ENCODE data around the gene HADHA.
A peak's percentile ranks its signal among the peaks of the same experiment; 100 is the strongest.

HADHA gene

GRCh38 chr2:26244309-26245230 lies at the start of gene HADHA, which contains the start of gene HADHB:
Gene HADHA (minus strand): TSS chr2:26244632. CDS start chr2:26244596, 36 bp downstream.
Gene HADHB (plus strand): TSS chr2:26244939. CDS start chr2:26254255, 9,316 bp downstream.
- peak; percentile 38 to 89 for DNase-seq (ENCODE audit: low read depth in 1 of 2, low spot score in 1 of 2)
- TF ChIP-seq JUND (IDR thresholded peaks at IDR 0.05; ENCODE audit: low read depth): no peak
- in situ Hi-C loops (cut with HindIII; ENCODE audit: low pct_unique_long_range_greater_than_20kb, low sequenced_read_pairs): no loop called here

GRCh38 chr2:26292646-26293045 lies 48.2 kb upstream of the HADHA start:
- DNase-seq (ENCODE audit: low read depth in 1 of 2, low spot score in 1 of 2): no peak
- TF ChIP-seq JUND (IDR thresholded peaks at IDR 0.05; ENCODE audit: low read depth): no peak
- in situ Hi-C loops (cut with HindIII; ENCODE audit: low pct_unique_long_range_greater_than_20kb, low sequenced_read_pairs): no loop called here

GRCh38 chr2:26290001-26290400 lies 45.6 kb upstream of the HADHA start:
- no peak for TF ChIP-seq JUND (IDR thresholded peaks at IDR 0.05; ENCODE audit: low read depth)
- DNase-seq (ENCODE audit: low read depth in 1 of 2, low spot score in 1 of 2): no peak
- in situ Hi-C loops (cut with HindIII; ENCODE audit: low pct_unique_long_range_greater_than_20kb, low sequenced_read_pairs): no loop called here

- no peak for DNase-seq (ENCODE audit: low read depth in 1 of 2, low spot score in 1 of 2)
- in situ Hi-C loops (cut with HindIII; ENCODE audit: low pct_unique_long_range_greater_than_20kb, low sequenced_read_pairs): no loop called here
- no peak for TF ChIP-seq JUND (IDR thresholded peaks at IDR 0.05; ENCODE audit: low read depth)
These were observed 41.5 kb upstream of the HADHA start for GRCh38 chr2:26285931-26286330.

GRCh38 chr2:26284132-26284531 lies 39.7 kb upstream of the HADHA start:
- TF ChIP-seq JUND (IDR thresholded peaks at IDR 0.05; ENCODE audit: low read depth): no peak
- in situ Hi-C loops (cut with HindIII; ENCODE audit: low pct_unique_long_range_greater_than_20kb, low sequenced_read_pairs): no loop called here
- DNase-seq (ENCODE audit: low read depth in 1 of 2, low spot score in 1 of 2): no peak

- in situ Hi-C loops (cut with HindIII; ENCODE audit: low pct_unique_long_range_greater_than_20kb, low sequenced_read_pairs): no loop called here
- TF ChIP-seq JUND (IDR thresholded peaks at IDR 0.05; ENCODE audit: low read depth): no peak
- no peak for DNase-seq (ENCODE audit: low read depth in 1 of 2, low spot score in 1 of 2)
These were observed 39.2 kb upstream of the HADHA start for GRCh38 chr2:26283606-26284005.

GRCh38 chr2:26281226-26281625 lies 36.8 kb upstream of the HADHA start:
- in situ Hi-C loops (cut with HindIII; ENCODE audit: low pct_unique_long_range_greater_than_20kb, low sequenced_read_pairs): no loop called here
- no peak for TF ChIP-seq JUND (IDR thresholded peaks at IDR 0.05; ENCODE audit: low read depth)
- DNase-seq (ENCODE audit: low read depth in 1 of 2, low spot score in 1 of 2): no peak

- in situ Hi-C loops (cut with HindIII; ENCODE audit: low pct_unique_long_range_greater_than_20kb, low sequenced_read_pairs): no loop called here
- DNase-seq (ENCODE audit: low read depth in 1 of 2, low spot score in 1 of 2): no peak
- TF ChIP-seq JUND (IDR thresholded peaks at IDR 0.05; ENCODE audit: low read depth): no peak
These were observed 35.5 kb upstream of the HADHA start for GRCh38 chr2:26279886-26280285.

GRCh38 chr2:26276484-26277227 lies 32.2 kb upstream of the HADHA start:
- DNase-seq (ENCODE audit: low read depth in 1 of 2, low spot score in 1 of 2): no peak
- no peak for TF ChIP-seq JUND (IDR thresholded peaks at IDR 0.05; ENCODE audit: low read depth)
- in situ Hi-C loops (cut with HindIII; ENCODE audit: low pct_unique_long_range_greater_than_20kb, low sequenced_read_pairs): no loop called here

GRCh38 chr2:26274058-26274613 lies 29.7 kb upstream of the HADHA start:
- no peak for TF ChIP-seq JUND (IDR thresholded peaks at IDR 0.05; ENCODE audit: low read depth)
- peak in 1 of 2 experiments; percentile 74 for DNase-seq (ENCODE audit: low read depth in 1 of 2, low spot score in 1 of 2)
- in situ Hi-C loops (cut with HindIII; ENCODE audit: low pct_unique_long_range_greater_than_20kb, low sequenced_read_pairs): no loop called here

- DNase-seq (ENCODE audit: low read depth in 1 of 2, low spot score in 1 of 2): no peak
- no peak for TF ChIP-seq JUND (IDR thresholded peaks at IDR 0.05; ENCODE audit: low read depth)
- in situ Hi-C loops (cut with HindIII; ENCODE audit: low pct_unique_long_range_greater_than_20kb, low sequenced_read_pairs): no loop called here
These were observed 29.1 kb upstream of the HADHA start for GRCh38 chr2:26273501-26273900.

- no peak for TF ChIP-seq JUND (IDR thresholded peaks at IDR 0.05; ENCODE audit: low read depth)
- no peak for DNase-seq (ENCODE audit: low read depth in 1 of 2, low spot score in 1 of 2)
- in situ Hi-C loops (cut with HindIII; ENCODE audit: low pct_unique_long_range_greater_than_20kb, low sequenced_read_pairs): no loop called here
These were observed 25.9 kb upstream of the HADHA start for GRCh38 chr2:26270373-26270772.

All from T47D (cell line).